HepG2 (cell line): ENCODE results near the gene DND1. TPM values are rescaled to one million over a fixed set of nuclear protein-coding genes. Genes with fewer than 3 reads are reported as not detected.
A peak's percentile ranks its signal among the peaks of the same experiment; 100 is the strongest.

Experiments
- ARNT ChIP-seq: fragments of 450-650 bp; IDR thresholded peaks from 2 replicates; pipeline ENCODE4 v1.6.1; 2017
- ATF6 ChIP-seq: sonication (generic); formaldehyde crosslinking; conservative IDR thresholded peaks from 2 replicates; pipeline ENCODE4 v1.4.0; 2020; ENCODE audit warnings: missing genetic modification reagents
- BATF2 ChIP-seq: sonication (generic); formaldehyde crosslinking; IDR thresholded peaks from 2 replicates; pipeline ENCODE4 v1.8.0; 2022; ENCODE audit warnings: mild to moderate bottlenecking, missing genetic modification reagents, moderate library complexity
- FOSL1 ChIP-seq: sonication (generic); formaldehyde crosslinking; IDR thresholded peaks from 2 replicates; pipeline ENCODE4 v1.9.0; 2021; ENCODE audit warnings: missing genetic modification reagents, borderline replicate concordance
- FOXK1 ChIP-seq: sonication (generic); formaldehyde crosslinking; IDR thresholded peaks from 2 replicates; pipeline ENCODE4 v1.4.0; 2020; ENCODE audit warnings: low read depth, missing genetic modification reagents, borderline replicate concordance
- FOXK2 ChIP-seq: fragments of 450-650 bp; IDR thresholded peaks from 2 replicates; pipeline ENCODE4 v1.6.1; 2016
- KLF13 ChIP-seq: sonication (generic); formaldehyde crosslinking; IDR thresholded peaks from 2 replicates; pipeline ENCODE4 v1.4.0; 2020; ENCODE audit warnings: mild to moderate bottlenecking, missing genetic modification reagents
- MED8 ChIP-seq: sonication (generic); formaldehyde crosslinking; IDR thresholded peaks from 2 replicates; pipeline ENCODE4 v1.8.1; 2023; ENCODE audit warnings: mild to moderate bottlenecking, missing genetic modification reagents; ENCODE audit not compliant: insufficient replicate concordance
- NFIC ChIP-seq: IDR thresholded peaks from 2 replicates; pipeline ENCODE4 v1.6.1; 2012; ENCODE audit warnings: mild to moderate bottlenecking, low read length, inconsistent platforms
- NFKBIZ ChIP-seq: IDR thresholded peaks from 2 replicates; pipeline ENCODE4 v1.6.1; 2018; ENCODE audit warnings: missing genetic modification reagents, missing compliant biosample characterization
- PHF20 ChIP-seq: sonication (generic); formaldehyde crosslinking; IDR thresholded peaks from 2 replicates; pipeline ENCODE4 v1.5.0; 2020; ENCODE audit warnings: mild to moderate bottlenecking, missing genetic modification reagents
- SOX6 ChIP-seq, 2 experiments: fragments of 450-650 bp in 1 of 2; sonication (generic) in 1 of 2; formaldehyde crosslinking in 1 of 2; IDR thresholded peaks; 2 replicates each; pipeline versions ENCODE4 v1.4.0 to v1.6.1; 2017 to 2020; ENCODE audit warnings: antibody characterized with exemption in 1 of 2, mild to moderate bottlenecking in 1 of 2, missing genetic modification reagents in 1 of 2
- XRCC5 ChIP-seq: fragments of 200-400 bp; formaldehyde crosslinking; optimal IDR thresholded peaks from 2 replicates; pipeline ENCODE3; 2017; ENCODE audit warnings: mild to moderate bottlenecking, low read length
- ZBTB20 ChIP-seq: sonication (generic); formaldehyde crosslinking; IDR thresholded peaks from 2 replicates; pipeline ENCODE4 v1.8.1; 2023; ENCODE audit warnings: missing genetic modification reagents, low read depth, mild to moderate bottlenecking, borderline replicate concordance
- ZBTB38 ChIP-seq: sonication (generic); formaldehyde crosslinking; IDR thresholded peaks from 2 replicates; pipeline ENCODE4 v1.5.1; 2020; ENCODE audit warnings: mild to moderate bottlenecking, missing genetic modification reagents
- ZFY ChIP-seq: sonication (generic); formaldehyde crosslinking; IDR thresholded peaks from 2 replicates; pipeline ENCODE4 v1.4.0; 2020; ENCODE audit warnings: missing genetic modification reagents
- ZHX2 ChIP-seq, 2 experiments: sonication (generic) in 1 of 2; formaldehyde crosslinking in 1 of 2; IDR thresholded peaks; 2 replicates each; pipeline versions ENCODE4 v1.6.1 to v1.9.0; 2014 to 2022; ENCODE audit warnings: antibody characterized with exemption in 1 of 2, borderline replicate concordance in 1 of 2, inconsistent platforms in 1 of 2, low read depth in 1 of 2, missing genetic modification reagents in 1 of 2
- ZKSCAN1 ChIP-seq: fragments of 150-350 bp; IDR thresholded peaks from 2 replicates; pipeline ENCODE4 v1.6.1; 2014; ENCODE audit warnings: low read length
- ZNF484 ChIP-seq: sonication (generic); formaldehyde crosslinking; IDR thresholded peaks from 2 replicates; pipeline ENCODE4 v1.5.1; 2020; ENCODE audit warnings: mild to moderate bottlenecking, low read depth, missing genetic modification reagents, borderline replicate concordance
- ZNF562 ChIP-seq: sonication (generic); formaldehyde crosslinking; IDR thresholded peaks from 2 replicates; pipeline ENCODE4 v1.8.0; 2022; ENCODE audit warnings: missing genetic modification reagents, borderline replicate concordance
- polyA plus RNA-seq, 8 experiments: library from polyadenylated mRNA; depleted of rRNA in 3 of 8; stranded (reverse) in 7 of 8; unstranded in 1 of 8; fragments of >200 nt; fragmentation: Illumina TruSeq in 4 of 8; extraction: Trizol in 4 of 8; gene quantifications; 2 replicates each; pipeline versions ENCODE4 v1.2.1 to v1.2.3, GENCODE V29; 2011 to 2016; ENCODE audit warnings: low read depth in 4 of 8, missing spikeins in 1 of 8, mixed read lengths in 1 of 8; ENCODE audit not compliant: insufficient read depth in 1 of 8
- total RNA-seq, 5 experiments: library from RNA; depleted of rRNA; stranded (reverse); fragments of >200 nt; fragmentation: Illumina TruSeq; extraction: Trizol; gene quantifications; 2 replicates each; pipeline ENCODE4 v1.2.3, GENCODE V29; 2016; ENCODE audit warnings: low read depth in 1 of 5

The DND1 gene
- total and polyA plus RNA-seq, 2 of the 13 experiments (the other 11 are each of a cell fraction or from before 2014, with no cell fraction given) = 0.48 to 0.55 TPM

DNA sequence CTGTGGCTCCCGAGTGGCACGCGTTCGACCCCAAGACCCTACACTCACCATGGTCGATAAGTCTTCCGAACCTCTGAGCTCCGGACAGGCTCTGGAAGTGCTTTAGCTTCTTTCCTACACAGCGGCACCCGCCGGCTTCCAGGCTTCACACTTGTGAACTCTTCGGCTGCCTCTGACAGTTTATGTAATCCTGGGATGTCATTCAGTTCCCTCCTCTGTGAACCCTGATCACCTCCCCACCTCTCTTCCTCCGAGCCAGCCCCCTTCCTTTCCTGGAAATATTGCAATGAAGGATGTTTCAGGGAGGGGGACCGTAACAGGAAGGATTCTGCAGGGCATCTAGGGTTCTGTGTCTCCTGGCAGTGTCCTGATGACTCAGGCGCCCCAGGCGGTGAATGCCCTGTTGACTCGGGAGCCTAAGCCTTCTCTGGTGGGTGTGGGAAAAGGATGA, 40.3 kb downstream of the DND1 start, which contains the start of gene CD14 (continued):
- TF ChIP-seq ARNT (no peak), ZFY (CRISPR knock-in tag) (0 out of 2 replicates have a peak, but pooled peaks have one; percentile 16), ZKSCAN1 (no peak), FOXK2 (no peak), SOX6 (IDR thresholded peaks at IDR 0.05) (no peak), SOX6 (CRISPR knock-in tag; IDR thresholded peaks at IDR 0.05) (0 out of 2 replicates have a peak, but pooled peaks have one; percentile 47), ZHX2 (IDR thresholded peaks at IDR 0.05; ENCODE audit: low read depth) (no peak), ZHX2 (CRISPR knock-in tag; IDR thresholded peaks at IDR 0.05; ENCODE audit: borderline replicate concordance) (no peak), PHF20 (CRISPR knock-in tag) (no peak), FOXK1 (CRISPR knock-in tag) (peak; percentile 34; the same call in 1 of the 2 replicates), MED8 (CRISPR knock-in tag) (no peak), BATF2 (CRISPR knock-in tag) (no peak), ZBTB38 (CRISPR knock-in tag) (no peak), NFKBIZ (CRISPR knock-in tag) (no peak), XRCC5 (no peak), KLF13 (no peak), ATF6 (CRISPR knock-in tag) (no peak), NFIC (no peak), ZNF484 (CRISPR knock-in tag) (no peak), ZBTB20 (CRISPR knock-in tag) (no peak), ZNF562 (CRISPR knock-in tag) (no peak), FOSL1 (CRISPR knock-in tag) (no peak)
